ENCODE measurements around the gene INTS14. TPM values are rescaled to one million over a fixed set of nuclear protein-coding genes. Genes with fewer than 3 reads are reported as not detected.

INTS14 gene
- total RNA-seq (2014; rRNA removed; shearing (Covaris generic)) = 47.0 and 57.1 TPM in 2 replicates

- peak; percentile 92 for DNase-seq (ENCODE audit: low spot score)
Observed at GRCh38 chr15:65610871-65611718, at the start of gene INTS14. TSS of gene INTS14 (minus strand) at chr15:65611131. CDS start at chr15:65607380, 3,751 bp downstream.

GRCh38 chr15:65659502-65660052 lies 48.6 kb upstream of the INTS14 start:
- DNase-seq (ENCODE audit: low spot score) = no peak

GRCh38 chr15:65655457-65655856 lies 44.5 kb upstream of the INTS14 start:
- DNase-seq (ENCODE audit: low spot score) = no peak

- peak; percentile 30 for DNase-seq (ENCODE audit: low spot score)
Observed at GRCh38 chr15:65655026-65655425, 44.1 kb upstream of the INTS14 start.

GRCh38 chr15:65653801-65654521 lies 43.0 kb upstream of the INTS14 start:
- no peak for DNase-seq (ENCODE audit: low spot score)

GRCh38 chr15:65653341-65653740 lies 42.4 kb upstream of the INTS14 start:
- DNase-seq (ENCODE audit: low spot score) = no peak

GRCh38 chr15:65651831-65652749 lies 41.2 kb upstream of the INTS14 start:
- no peak for DNase-seq (ENCODE audit: low spot score)

GRCh38 chr15:65651042-65651322 lies 40.1 kb upstream of the INTS14 start:
- DNase-seq (ENCODE audit: low spot score) = no peak

GRCh38 chr15:65650312-65651041 lies 39.5 kb upstream of the INTS14 start:
- DNase-seq (ENCODE audit: low spot score) = no peak

- no peak for DNase-seq (ENCODE audit: low spot score)
Observed at GRCh38 chr15:65646486-65646885, 35.6 kb upstream of the INTS14 start.

GRCh38 chr15:65645392-65645791 lies 34.5 kb upstream of the INTS14 start:
- no peak for DNase-seq (ENCODE audit: low spot score)

GRCh38 chr15:65644282-65644681 lies 33.4 kb upstream of the INTS14 start:
- no peak for DNase-seq (ENCODE audit: low spot score)

- DNase-seq (ENCODE audit: low spot score) = no peak
Observed at GRCh38 chr15:65642594-65642993, 31.7 kb upstream of the INTS14 start.

GRCh38 chr15:65641768-65642475 lies 31.0 kb upstream of the INTS14 start:
- no peak for DNase-seq (ENCODE audit: low spot score)

- DNase-seq (ENCODE audit: low spot score) = no peak
Observed at GRCh38 chr15:65639509-65639908, 28.6 kb upstream of the INTS14 start.

GRCh38 chr15:65638681-65639089 lies 27.8 kb upstream of the INTS14 start:
- peak; percentile 83 for DNase-seq (ENCODE audit: low spot score)

GRCh38 chr15:65638109-65638508 lies 27.2 kb upstream of the INTS14 start:
- DNase-seq (ENCODE audit: low spot score) = no peak

GRCh38 chr15:65634356-65634755 lies 23.4 kb upstream of the INTS14 start:
- no peak for DNase-seq (ENCODE audit: low spot score)

- no peak for DNase-seq (ENCODE audit: low spot score)
Observed at GRCh38 chr15:65633752-65634151, 22.8 kb upstream of the INTS14 start.

- no peak for DNase-seq (ENCODE audit: low spot score)
Observed at GRCh38 chr15:65632780-65633375, 21.9 kb upstream of the INTS14 start.

Data from H4 (cell line).